H1 (cell line): ENCODE measurements around the gene CX3CR1. TPM values are rescaled to one million over a fixed set of nuclear protein-coding genes. Genes with fewer than 3 reads are reported as not detected.

ENCODE experiments used
- NRF1 ChIP-seq: IDR thresholded peaks from 2 replicates; pipeline ENCODE4 v1.6.1; 2011; ENCODE audit warnings: mild to moderate bottlenecking, low read depth, low read length, improper control_type of control experiment
- PHF8 ChIP-seq: fragments of 200-600 bp; sonication (generic); conservative IDR thresholded peaks from 2 replicates; pipeline ENCODE4 v1.7.1; 2012; ENCODE audit warnings: low read depth, mild to moderate bottlenecking, inconsistent platforms, low read length, moderate library complexity
- polyA plus RNA-seq, 7 experiments: library from polyadenylated mRNA; depleted of rRNA in 3 of 7; stranded (reverse) in 5 of 7; unstranded in 2 of 7; fragments of >200 nt in 5 of 7; fragments of 200-250 nt in 2 of 7; gene quantifications; 1 replicate in 5 of 7; 2 replicates in 1 of 7; 4 replicates in 1 of 7; pipeline versions ENCODE4 v1.2.1 to v1.2.3, GENCODE V29; 2011 to 2013; ENCODE audit warnings: missing spikeins in 2 of 7, mixed read lengths in 2 of 7
- total RNA-seq: library from RNA; stranded (reverse); fragmentation: NEBNext Ultra II Directional; extraction: Animal tissue kit (Norgen Biotek cat#: 25700); gene quantifications from 2 replicates; pipeline ENCODE4 v1.2.1, GENCODE V29; 2021

Gene CX3CR1
- total and polyA plus RNA-seq, 2 of the 8 experiments (the other 6 are each of a cell fraction or from before 2014, with no cell fraction given), result 0.08 TPM; not detected in 1

DNA sequence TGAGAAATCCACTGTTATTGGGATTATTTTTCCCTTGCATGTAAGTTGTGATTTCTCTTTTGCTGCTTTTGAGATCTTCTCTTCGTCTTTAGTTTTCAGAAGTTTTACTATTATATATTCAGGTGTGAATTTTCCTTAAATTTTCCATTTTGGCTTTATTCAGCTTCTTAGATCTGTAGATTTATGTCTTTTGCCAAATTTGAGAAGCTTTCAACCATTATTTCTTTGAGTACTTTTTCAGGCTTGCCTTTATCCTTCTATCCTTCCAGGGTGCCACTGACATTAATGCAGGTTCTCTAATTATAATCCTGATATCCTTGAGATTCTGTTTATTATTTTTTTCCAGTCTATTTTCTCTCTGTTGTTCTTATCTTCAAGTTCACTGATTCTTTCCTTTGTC is 49.4 kb downstream of the CX3CR1 start (continued):
- TF ChIP-seq PHF8 (no peak), NRF1 (no peak)
